Astrocyte (in vitro differentiated cells and primary cell): ENCODE results near the gene TRAM2. TPM values are rescaled to one million over a fixed set of nuclear protein-coding genes. Genes with fewer than 3 reads are reported as not detected.

Experiments
- DNase-seq: peaks from one replicate; pipeline ENCODE4 v3.0.0-alpha.2; 2010; ENCODE audit warnings: low read depth
- FAIRE-seq: peaks from 2 replicates; lab custom pipeline; 2011; peaks lifted over from hg19 to GRCh38; lab: Jason Lieb, UNC
- H2AFZ ChIP-seq: 2 replicates; pipeline ENCODE4 v1.6.0; 2012; ENCODE audit warnings: low read depth, low read length, inconsistent platforms
- H3K27ac ChIP-seq: 2 replicates; pipeline ENCODE4 v1.5.1; 2011; ENCODE audit warnings: low read depth, low read length, inconsistent platforms
- H3K27me3 ChIP-seq: 2 replicates; pipeline ENCODE4 v1.6.0; 2011; ENCODE audit warnings: low read length, inconsistent platforms; ENCODE audit not compliant: insufficient read depth
- H3K36me3 ChIP-seq: 2 replicates; pipeline ENCODE4 v1.5.1; 2011; ENCODE audit warnings: low read length, inconsistent platforms; ENCODE audit not compliant: insufficient read depth
- H3K4me1 ChIP-seq: 2 replicates; pipeline ENCODE4 v1.5.1; 2011; ENCODE audit warnings: low read length, inconsistent platforms; ENCODE audit not compliant: insufficient read depth
- H3K4me2 ChIP-seq: 2 replicates; pipeline ENCODE4 v1.6.0; 2012; ENCODE audit warnings: low read length, inconsistent platforms
- H3K4me3 ChIP-seq: 2 replicates; pipeline ENCODE4 v1.5.1; 2011; ENCODE audit warnings: low read depth, mild to moderate bottlenecking, low read length, inconsistent platforms; ENCODE audit not compliant: insufficient read depth
- H3K79me2 ChIP-seq: 2 replicates; pipeline ENCODE4 v1.6.0; 2012; ENCODE audit warnings: mild to moderate bottlenecking, low read length, inconsistent platforms; ENCODE audit not compliant: insufficient read depth
- H3K9ac ChIP-seq: 2 replicates; pipeline ENCODE4 v1.6.0; 2012; ENCODE audit warnings: mild to moderate bottlenecking, low read length, inconsistent platforms
- H3K9me3 ChIP-seq: 2 replicates; pipeline ENCODE4 v1.5.1; 2012; ENCODE audit warnings: low read depth, mild to moderate bottlenecking, low read length, inconsistent platforms; ENCODE audit not compliant: insufficient read depth
- H4K20me1 ChIP-seq: 2 replicates; pipeline ENCODE4 v1.6.0; 2012; ENCODE audit warnings: low read length, inconsistent platforms; ENCODE audit not compliant: insufficient read depth
- H3K27ac Mint-ChIP-seq: one replicate; pipeline ENCODE4 v1.8.0; 2021; ENCODE audit warnings: mild to moderate bottlenecking, mixed read lengths; ENCODE audit not compliant: unreplicated experiment
- H3K27me3 Mint-ChIP-seq: one replicate; pipeline ENCODE4 v1.8.0; 2021; ENCODE audit warnings: low read depth, mixed read lengths; ENCODE audit not compliant: unreplicated experiment
- H3K36me3 Mint-ChIP-seq: one replicate; pipeline ENCODE4 v1.8.0; 2021; ENCODE audit warnings: low read depth, mixed read lengths; ENCODE audit not compliant: unreplicated experiment
- H3K4me1 Mint-ChIP-seq: one replicate; pipeline ENCODE4 v1.8.0; 2021; ENCODE audit warnings: low read depth, mixed read lengths; ENCODE audit not compliant: unreplicated experiment
- H3K4me3 Mint-ChIP-seq: one replicate; pipeline ENCODE4 v1.8.0; 2021; ENCODE audit warnings: mild to moderate bottlenecking, moderate library complexity, mixed read lengths; ENCODE audit not compliant: unreplicated experiment
- H3K9me3 Mint-ChIP-seq: one replicate; pipeline ENCODE4 v1.8.0; 2021; ENCODE audit warnings: mild to moderate bottlenecking, mixed read lengths; ENCODE audit not compliant: unreplicated experiment
- CTCF ChIP-seq: IDR thresholded peaks from 2 replicates; pipeline ENCODE4 v1.5.1; 2011; ENCODE audit warnings: low read depth, mild to moderate bottlenecking, inconsistent platforms, low read length, moderate library complexity; ENCODE audit not compliant: insufficient read depth
- EZH2 ChIP-seq: IDR thresholded peaks from 2 replicates; pipeline ENCODE4 v1.6.1; 2012; ENCODE audit warnings: mild to moderate bottlenecking, low read length, inconsistent platforms; ENCODE audit not compliant: insufficient read depth
- total RNA-seq: library from RNA; stranded (reverse); gene quantifications from 2 replicates; pipeline ENCODE4 v1.2.1, GENCODE V29; 2021

Gene TRAM2
- total RNA-seq, 1 donor from 2014 or later = 93.4 TPM

GRCh38 chr6:52546678-52547077, 30.2 kb downstream of the TRAM2 start:
- Histone ChIP-seq H3K79me2 (peaks cover 100% of the 10 kb centered on the region), H3K4me2 (peak overlapping the region; percentile 39), H4K20me1 (peaks cover 30% of the 10 kb centered on the region), H3K27me3 (no peaks in the 10 kb centered on the region), H3K4me3 (no peak overlapping the region), H3K9ac (peak overlapping the region; percentile 29), H3K9me3 (no peaks in the 10 kb centered on the region), H3K4me1 (peaks cover 88% of the 10 kb centered on the region), H3K27ac (peak overlapping the region; percentile 57), H3K36me3 (peaks cover 10% of the 10 kb centered on the region), H2AFZ (no peak overlapping the region)
- Mint-ChIP-seq H3K36me3 (peaks cover 26% of the 10 kb centered on the region), H3K27me3 (no peaks in the 10 kb centered on the region), H3K4me1 (peaks cover 92% of the 10 kb centered on the region), H3K9me3 (peaks cover 5% of the 10 kb centered on the region), H3K27ac (peak overlapping the region; percentile 28), H3K4me3 (peak overlapping the region; percentile 47)
- no peak for DNase-seq
- no peak for FAIRE-seq
- TF ChIP-seq CTCF (no peak), EZH2 (no peak)

GRCh38 chr6:52546192-52546591, 30.7 kb downstream of the TRAM2 start:
- no peak overlapping the region for H3K4me2 ChIP-seq
- H3K27me3 Mint-ChIP-seq = no peaks in the 10 kb centered on the region
- no peak overlapping the region for H3K4me3 Mint-ChIP-seq
- DNase-seq (no peak), FAIRE-seq (no peak)
- H3K9me3 Mint-ChIP-seq = peaks cover 5% of the 10 kb centered on the region
- H3K4me1 Mint-ChIP-seq = peaks cover 92% of the 10 kb centered on the region
- peak overlapping the region; percentile 47 for H3K27ac Mint-ChIP-seq
- peaks cover 26% of the 10 kb centered on the region for H3K36me3 Mint-ChIP-seq
- H3K4me3 ChIP-seq = no peak overlapping the region
- H3K9ac ChIP-seq = no peak overlapping the region
- H3K36me3 ChIP-seq = peaks cover 10% of the 10 kb centered on the region
- H3K27me3 ChIP-seq = no peaks in the 10 kb centered on the region
- H3K4me1 ChIP-seq = peaks cover 88% of the 10 kb centered on the region
- H4K20me1 ChIP-seq = peaks cover 30% of the 10 kb centered on the region
- no peak for TF ChIP-seq EZH2
- TF ChIP-seq CTCF = no peak
- no peaks in the 10 kb centered on the region for H3K9me3 ChIP-seq
- H2AFZ ChIP-seq = no peak overlapping the region
- peak overlapping the region; percentile 87 for H3K27ac ChIP-seq
- peaks cover 100% of the 10 kb centered on the region for H3K79me2 ChIP-seq

- Histone ChIP-seq H3K79me2 (peaks cover 100% of the 10 kb centered on the region), H3K27ac (peak overlapping the region; percentile 87), H3K4me2 (peak overlapping the region; percentile 67), H3K9me3 (no peaks in the 10 kb centered on the region), H3K9ac (peak overlapping the region; percentile 68), H3K27me3 (no peaks in the 10 kb centered on the region), H2AFZ (no peak overlapping the region), H3K36me3 (peaks cover 10% of the 10 kb centered on the region), H3K4me3 (no peak overlapping the region), H3K4me1 (peaks cover 88% of the 10 kb centered on the region), H4K20me1 (peaks cover 27% of the 10 kb centered on the region)
- Mint-ChIP-seq H3K36me3 (peaks cover 26% of the 10 kb centered on the region), H3K4me1 (peaks cover 92% of the 10 kb centered on the region), H3K27ac (peak overlapping the region; percentile 96), H3K4me3 (peak overlapping the region; percentile 30), H3K9me3 (peaks cover 5% of the 10 kb centered on the region), H3K27me3 (no peaks in the 10 kb centered on the region)
- DNase-seq (no peak), FAIRE-seq (no peak)
- TF ChIP-seq EZH2 (no peak), CTCF (no peak)
Observed at GRCh38 chr6:52545406-52546119, 31.3 kb downstream of the TRAM2 start.
